Caco-2 (cell line): ENCODE data around the gene TRIO. TPM values are rescaled to one million over a fixed set of nuclear protein-coding genes. Genes with fewer than 3 reads are reported as not detected.

Experiments
- BruUV-seq: library from RNA; stranded (reverse); fragments of 400-500 nt; replicated peaks from 2 replicates; lab custom pipeline; 2021; lab: Mats Ljungman, UMichigan
- CTCF ChIA-PET: fragments of 300-600 bp; sonication (Branson Sonifier 250); formaldehyde crosslinking; loops from one replicate; lab custom pipeline; 2022; ENCODE audit warnings: antibody characterized with exemption; lab: Charles Lee
- POLR2A ChIA-PET: fragments of 300-600 bp; sonication (Branson Sonifier 250); formaldehyde crosslinking; loops from one replicate; lab custom pipeline; 2022; ENCODE audit warnings: antibody characterized with exemption; lab: Charles Lee
- DNase-seq, 2 experiments: peaks; one replicate each; pipeline versions ENCODE4 v3.0.0 to v3.0.0-alpha.2; 2020 to 2022
- H3K27me3 ChIP-seq: replicated peaks from 2 replicates; pipeline ENCODE4 v1.6.0; 2011; ENCODE audit warnings: low read length; ENCODE audit not compliant: control insufficient read depth, insufficient read depth
- H3K36me3 ChIP-seq: 2 replicates; pipeline ENCODE4 v1.5.1; 2011; ENCODE audit warnings: low read length; ENCODE audit not compliant: control insufficient read depth, insufficient read depth
- H3K4me1 ChIP-seq: fragments of 250-450 bp; sonication (Bioruptor Pico); 2 replicates; pipeline ENCODE4 v1.5.1; 2020; ENCODE audit warnings: mild to moderate bottlenecking
- H3K4me3 ChIP-seq: 2 replicates; pipeline ENCODE4 v1.5.1; 2011; ENCODE audit warnings: low read depth, mild to moderate bottlenecking, control low read depth, low read length
- H3K9me3 ChIP-seq: fragments of 250-450 bp; sonication (Bioruptor Pico); 2 replicates; pipeline ENCODE4 v1.5.1; 2020; ENCODE audit warnings: mild to moderate bottlenecking, moderate library complexity
- H3K27ac Mint-ChIP-seq: one replicate; pipeline ENCODE4 v1.8.0; 2022; ENCODE audit warnings: mixed read lengths; ENCODE audit not compliant: unreplicated experiment
- H3K27me3 Mint-ChIP-seq: one replicate; pipeline ENCODE4 v1.8.0; 2022; ENCODE audit warnings: mixed read lengths; ENCODE audit not compliant: insufficient read depth, unreplicated experiment
- H3K36me3 Mint-ChIP-seq: one replicate; pipeline ENCODE4 v1.8.0; 2022; ENCODE audit warnings: mild to moderate bottlenecking, mixed read lengths; ENCODE audit not compliant: insufficient read depth, unreplicated experiment
- H3K4me1 Mint-ChIP-seq: one replicate; pipeline ENCODE4 v1.8.0; 2022; ENCODE audit warnings: low read depth, mixed read lengths; ENCODE audit not compliant: unreplicated experiment
- H3K4me3 Mint-ChIP-seq: one replicate; pipeline ENCODE4 v1.8.0; 2022; ENCODE audit warnings: mild to moderate bottlenecking, moderate library complexity, mixed read lengths; ENCODE audit not compliant: unreplicated experiment
- H3K9me3 Mint-ChIP-seq: one replicate; pipeline ENCODE4 v1.8.0; 2022; ENCODE audit warnings: mixed read lengths; ENCODE audit not compliant: unreplicated experiment
- intact Hi-C: fragments of 100-400 bp; cut with micrococcal nuclease; formaldehyde crosslinking; loops from one replicate; pipeline ENCODE4 v1.10.0; 2022; ENCODE audit not compliant: unreplicated experiment
- total RNA-seq: library from RNA; stranded (reverse); gene quantifications from 2 replicates; pipeline ENCODE4 v1.2.3, GENCODE V29; 2022
- TF ChIP-seq, protein P1 (sequence below), 2 experiments: fragments of 200-600 bp in 1 of 2; IDR thresholded peaks; 1 replicate in 1 of 2; 2 replicates in 1 of 2; pipeline versions ENCODE4 v1.5.1 to v1.8.0; 2011 to 2022; ENCODE audit warnings: antibody characterized with exemption in 1 of 2, control low read depth in 1 of 2, inconsistent platforms in 1 of 2, low read depth in 1 of 2, low read length in 1 of 2, mild to moderate bottlenecking in 1 of 2, moderate library complexity in 1 of 2; ENCODE audit not compliant: insufficient read depth in 1 of 2, severe bottlenecking in 1 of 2, unreplicated experiment in 1 of 2

TRIO gene
- total RNA-seq, 1 experiment from 2014 or later = 92.0 TPM

DNA sequence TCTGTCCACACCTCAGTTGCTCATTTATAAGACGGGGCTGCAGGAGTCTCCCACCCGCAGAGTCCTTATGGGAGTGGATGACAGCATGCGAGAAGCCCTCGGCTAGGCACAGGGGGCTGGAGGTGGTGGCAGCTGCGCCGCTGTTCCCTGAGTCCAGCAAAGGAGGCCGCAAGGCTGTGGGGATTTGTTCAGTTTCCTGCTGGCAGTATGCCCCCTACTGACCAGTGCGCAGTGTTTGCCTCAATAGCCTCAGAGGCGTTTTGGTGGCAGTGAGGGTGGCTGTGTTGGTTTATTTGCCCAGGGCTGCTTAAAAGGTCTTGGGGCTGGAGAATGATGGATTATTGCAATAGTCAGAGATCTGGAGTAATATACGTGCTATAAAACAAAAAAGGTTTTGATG, 262.1 kb downstream of the TRIO start:
- H3K9me3 ChIP-seq = no peaks in the 10 kb centered on the region
- H3K4me1 ChIP-seq = 0 out of 2 replicates have a peak, but pooled peaks cover 9% of the 10 kb centered on the region
- Mint-ChIP-seq H3K4me1 (peaks cover 7% of the 10 kb centered on the region), H3K27ac (peak overlapping the region; percentile 29), H3K4me3 (no peak overlapping the region), H3K36me3 (peaks cover 67% of the 10 kb centered on the region), H3K27me3 (no peaks in the 10 kb centered on the region), H3K9me3 (peaks cover 13% of the 10 kb centered on the region)
- peaks cover 4% of the 10 kb centered on the region for H3K36me3 ChIP-seq
- BruUV-seq = no TSS peak
- no peak overlapping the region for H3K4me3 ChIP-seq
- intact Hi-C loops = no loop called here
- H3K27me3 ChIP-seq = no peaks in the 10 kb centered on the region
- CTCF ChIA-PET = no interaction called here
- TF ChIP-seq, protein P1, sequence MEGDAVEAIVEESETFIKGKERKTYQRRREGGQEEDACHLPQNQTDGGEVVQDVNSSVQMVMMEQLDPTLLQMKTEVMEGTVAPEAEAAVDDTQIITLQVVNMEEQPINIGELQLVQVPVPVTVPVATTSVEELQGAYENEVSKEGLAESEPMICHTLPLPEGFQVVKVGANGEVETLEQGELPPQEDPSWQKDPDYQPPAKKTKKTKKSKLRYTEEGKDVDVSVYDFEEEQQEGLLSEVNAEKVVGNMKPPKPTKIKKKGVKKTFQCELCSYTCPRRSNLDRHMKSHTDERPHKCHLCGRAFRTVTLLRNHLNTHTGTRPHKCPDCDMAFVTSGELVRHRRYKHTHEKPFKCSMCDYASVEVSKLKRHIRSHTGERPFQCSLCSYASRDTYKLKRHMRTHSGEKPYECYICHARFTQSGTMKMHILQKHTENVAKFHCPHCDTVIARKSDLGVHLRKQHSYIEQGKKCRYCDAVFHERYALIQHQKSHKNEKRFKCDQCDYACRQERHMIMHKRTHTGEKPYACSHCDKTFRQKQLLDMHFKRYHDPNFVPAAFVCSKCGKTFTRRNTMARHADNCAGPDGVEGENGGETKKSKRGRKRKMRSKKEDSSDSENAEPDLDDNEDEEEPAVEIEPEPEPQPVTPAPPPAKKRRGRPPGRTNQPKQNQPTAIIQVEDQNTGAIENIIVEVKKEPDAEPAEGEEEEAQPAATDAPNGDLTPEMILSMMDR (IDR thresholded peaks at IDR 0.05; ENCODE audit: insufficient read depth in 1 of 2, low read depth in 1 of 2, low read length in 1 of 2, severe bottlenecking in 1 of 2, unreplicated experiment in 1 of 2) = peak; percentile 36 to 47
- DNase-seq = peak in 1 of 2 experiments; percentile 26
- POLR2A ChIA-PET = no interaction called here

DNA sequence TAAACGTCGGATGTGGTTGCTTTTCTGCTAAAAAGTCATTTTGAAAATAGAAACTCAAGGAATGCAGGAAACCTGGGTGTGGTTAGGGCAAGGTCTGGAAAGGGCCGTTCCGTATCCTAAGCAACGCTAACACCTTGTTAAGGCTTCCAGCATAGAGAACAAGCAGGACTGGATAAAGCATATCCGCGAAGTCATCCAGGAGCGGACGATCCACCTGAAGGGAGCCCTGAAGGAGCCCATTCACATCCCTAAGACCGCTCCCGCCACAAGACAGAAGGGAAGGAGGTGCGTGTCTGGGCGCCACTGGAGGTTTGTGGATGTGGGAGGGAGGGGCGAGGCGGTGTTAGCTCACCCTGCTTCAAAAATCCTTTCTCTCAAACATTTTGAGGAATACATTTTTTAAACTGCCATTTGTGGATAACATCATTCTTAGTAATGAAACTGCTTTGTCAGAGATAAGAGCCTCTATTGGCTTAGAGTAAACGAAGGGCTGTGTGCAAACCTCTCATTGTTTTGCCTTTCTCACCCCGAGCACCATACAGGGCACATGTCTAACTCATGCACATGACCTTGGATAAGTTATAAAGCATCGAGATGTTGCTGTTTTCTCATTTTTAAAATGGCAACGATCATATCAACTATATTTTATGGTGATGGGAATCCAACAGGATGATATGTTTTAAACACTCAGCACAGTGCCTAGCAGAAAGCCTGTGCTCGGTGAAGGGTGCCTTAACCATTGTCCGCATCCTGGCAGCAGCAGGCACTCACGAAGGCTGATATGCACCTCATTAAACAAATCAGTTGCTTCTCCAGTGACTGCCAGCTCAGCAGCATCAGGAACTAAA, 262.8 kb downstream of the TRIO start:
- H3K36me3 ChIP-seq = peaks cover 4% of the 10 kb centered on the region
- TF ChIP-seq, protein P1 (IDR thresholded peaks at IDR 0.05; ENCODE audit: insufficient read depth in 1 of 2, low read depth in 1 of 2, low read length in 1 of 2, severe bottlenecking in 1 of 2, unreplicated experiment in 1 of 2) = no peak
- Mint-ChIP-seq H3K27me3 (no peaks in the 10 kb centered on the region), H3K36me3 (peaks cover 67% of the 10 kb centered on the region), H3K27ac (peak overlapping the region; percentile 29), H3K4me3 (no peak overlapping the region), H3K4me1 (peaks cover 7% of the 10 kb centered on the region), H3K9me3 (peaks cover 13% of the 10 kb centered on the region)
- H3K4me3 ChIP-seq = no peak overlapping the region
- H3K27me3 ChIP-seq = no peaks in the 10 kb centered on the region
- peak; percentile 47 to 50 for DNase-seq
- H3K9me3 ChIP-seq = no peaks in the 10 kb centered on the region
- H3K4me1 ChIP-seq = 0 out of 2 replicates have a peak, but pooled peaks cover 9% of the 10 kb centered on the region
- intact Hi-C loops = no loop called here
- BruUV-seq = no TSS peak
- CTCF ChIA-PET = interaction anchor here (0.8 kb wide), 1 partner anchor 14 kb away, joined by 3 read pairs; no protein-coding TSS in a partner anchor
- POLR2A ChIA-PET = no interaction called here

DNA sequence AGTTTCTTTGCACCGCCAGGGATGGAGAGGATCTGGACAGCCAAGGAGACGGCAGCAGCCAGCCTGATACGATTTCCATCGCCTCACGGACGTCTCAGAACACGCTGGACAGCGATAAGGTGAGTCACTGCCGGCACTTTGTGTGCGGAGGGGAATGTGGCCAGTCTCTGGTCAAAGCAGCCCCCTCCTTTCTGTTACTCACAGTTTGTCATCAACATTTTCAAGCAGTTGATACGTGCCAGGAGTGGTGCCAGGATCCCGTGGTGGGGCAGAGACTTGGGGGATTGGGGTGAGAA, 263.4 kb downstream of the TRIO start:
- Mint-ChIP-seq H3K27me3 (no peaks in the 10 kb centered on the region), H3K27ac (no peak overlapping the region), H3K36me3 (peaks cover 67% of the 10 kb centered on the region), H3K4me1 (peaks cover 7% of the 10 kb centered on the region), H3K9me3 (peaks cover 13% of the 10 kb centered on the region), H3K4me3 (no peak overlapping the region)
- POLR2A ChIA-PET = no interaction called here
- Histone ChIP-seq H3K36me3 (peaks cover 4% of the 10 kb centered on the region), H3K4me1 (0 out of 2 replicates have a peak, but pooled peaks cover 9% of the 10 kb centered on the region), H3K4me3 (no peak overlapping the region), H3K27me3 (no peaks in the 10 kb centered on the region), H3K9me3 (no peaks in the 10 kb centered on the region)
- BruUV-seq = no TSS peak
- no peak for DNase-seq
- CTCF ChIA-PET = no interaction called here
- intact Hi-C loops = no loop called here
- TF ChIP-seq, protein P1 (IDR thresholded peaks at IDR 0.05; ENCODE audit: insufficient read depth in 1 of 2, low read depth in 1 of 2, low read length in 1 of 2, severe bottlenecking in 1 of 2, unreplicated experiment in 1 of 2) = no peak
